NCI-H524 (cell line): ENCODE data around the gene GADD45B.
A peak's percentile ranks its signal among the peaks of the same experiment; 100 is the strongest.
"Not testable (repeated sequence)": the region's sequence is repeated elsewhere in the genome, so short reads cannot be mapped to it uniquely, and the experiment has no call there.

Source experiments
- DNase-seq, 2 experiments: peaks; one replicate each; lab custom pipeline; 2025; lab: John Stamatoyannopoulos, UW

Gene GADD45B

GRCh38 chr19:2488405-2488941, 12.5 kb downstream of the GADD45B start:
- DNase-seq, result no peak

GRCh38 chr19:2488942-2489731, 13.2 kb downstream of the GADD45B start:
- no peak for DNase-seq

GRCh38 chr19:2490659-2491058, 14.7 kb downstream of the GADD45B start:
- DNase-seq, result no peak

DNA sequence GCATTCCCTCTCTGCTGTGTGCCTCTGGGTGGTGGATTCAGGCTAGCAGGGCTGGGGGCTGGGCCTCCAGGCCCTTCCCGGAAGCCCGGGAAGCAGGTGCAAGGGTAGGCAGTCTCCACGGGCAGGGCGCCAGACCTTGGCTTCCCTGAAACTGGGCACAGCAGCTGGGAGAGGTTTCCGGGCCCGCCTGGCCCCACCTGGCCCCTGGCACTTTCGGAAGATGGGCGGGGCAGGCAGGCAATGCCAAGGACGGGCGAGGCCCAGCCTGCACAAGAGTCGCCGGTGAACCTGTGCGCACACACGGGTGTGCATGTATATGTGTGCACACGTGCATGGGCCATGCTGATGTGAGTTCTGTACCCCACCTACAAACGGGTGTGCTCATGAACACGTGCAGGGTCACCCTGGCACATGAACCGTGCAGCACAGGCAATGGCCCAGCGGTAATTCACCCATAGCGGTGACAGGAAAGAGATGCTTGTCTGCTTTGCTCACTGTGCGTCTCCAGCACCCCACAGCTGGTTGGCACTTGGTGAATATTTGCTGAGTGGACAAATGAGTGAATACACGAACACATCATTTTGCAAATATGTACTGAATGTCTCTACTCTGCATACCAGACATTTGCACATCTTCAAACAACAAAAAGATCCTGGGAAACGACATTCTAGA, 15.3 kb downstream of the GADD45B start:
- DNase-seq, result no peak

DNA sequence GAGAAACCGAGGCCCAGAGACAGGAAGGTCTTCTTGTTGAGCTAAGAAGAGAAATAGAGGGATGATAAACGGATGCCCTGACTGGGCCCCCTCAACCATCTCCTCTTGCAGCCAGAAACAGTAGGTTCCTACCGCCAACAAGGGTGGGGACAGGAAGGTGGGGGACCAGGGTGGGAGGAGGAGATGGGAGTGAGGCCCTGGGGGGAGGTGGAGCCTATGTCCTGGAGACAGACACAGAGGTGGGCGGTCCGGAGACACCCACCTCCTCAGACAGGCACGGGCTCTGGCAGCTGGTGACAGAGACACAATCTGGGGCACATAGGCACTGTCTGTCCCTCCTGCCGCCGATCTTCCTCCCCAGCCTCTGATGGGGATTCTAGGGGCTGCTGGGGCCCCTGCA, 16.9 kb downstream of the GADD45B start:
- no peak for DNase-seq

DNA sequence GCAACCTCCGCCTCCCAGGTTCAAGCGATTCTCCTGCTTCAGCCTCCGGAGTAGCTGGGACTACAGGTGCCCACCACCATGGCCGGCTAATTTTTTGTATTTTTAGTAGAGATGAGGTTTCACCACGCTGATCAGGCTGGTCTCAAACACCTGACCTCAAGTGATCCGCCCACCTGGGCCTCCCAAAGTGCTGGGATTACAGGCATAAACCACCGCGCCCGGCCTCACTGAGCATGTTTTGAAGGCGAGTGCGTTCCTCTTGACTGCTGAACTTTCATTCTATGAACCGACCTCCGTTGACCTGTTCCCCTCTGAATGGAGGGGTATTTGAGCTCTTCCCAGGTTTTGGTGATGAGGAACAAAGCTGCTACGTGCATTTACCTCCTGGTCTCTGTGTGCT, 17.5 kb downstream of the GADD45B start:
- not testable (repeated sequence) for DNase-seq

DNA sequence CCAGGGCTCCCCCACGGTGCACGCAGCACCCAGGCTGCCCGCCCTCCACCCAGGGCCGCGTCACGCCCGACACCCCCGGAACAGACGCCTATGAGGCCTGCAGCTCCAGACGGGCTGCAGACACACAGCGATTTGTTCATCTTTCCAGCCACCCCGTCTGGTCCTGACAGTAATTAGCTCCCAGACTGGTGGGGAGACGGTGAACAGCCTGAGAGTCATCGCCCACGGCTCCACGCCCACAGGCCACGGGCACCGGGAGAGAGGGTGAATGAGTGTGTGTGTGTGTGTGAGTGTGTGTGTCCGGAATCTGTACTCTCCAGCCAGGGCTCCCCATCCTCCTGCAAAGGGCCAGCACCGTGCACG, 18.1 kb downstream of the GADD45B start:
- DNase-seq, result no peak

GRCh38 chr19:2494447-2495129, 18.7 kb downstream of the GADD45B start:
- no peak for DNase-seq

GRCh38 chr19:2495130-2495641, 19.3 kb downstream of the GADD45B start:
- DNase-seq, result no peak

- DNase-seq, result no peak
These were observed 19.9 kb downstream of the GADD45B start for GRCh38 chr19:2495651-2496316.

- no peak for DNase-seq
These were observed 21.3 kb downstream of the GADD45B start for GRCh38 chr19:2497186-2497585.

DNA sequence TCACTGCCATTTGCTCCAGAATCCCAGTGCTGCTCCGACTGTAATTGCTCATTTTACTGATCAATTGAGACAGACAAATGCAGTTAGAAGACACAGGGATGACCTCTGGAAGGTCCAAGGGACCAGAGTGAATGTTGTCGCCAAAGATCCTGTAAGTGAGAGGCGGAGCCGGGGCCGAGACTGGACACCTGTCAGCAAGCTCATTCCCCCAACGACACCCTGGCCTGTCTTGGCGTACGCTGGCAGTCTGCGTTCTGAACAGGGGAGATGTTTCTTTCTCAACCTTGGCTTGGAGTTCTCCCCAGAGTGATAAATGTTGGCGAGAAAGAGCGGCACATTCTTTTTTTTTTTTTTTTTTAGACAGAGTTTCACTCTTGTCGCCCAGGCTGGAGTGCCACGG, 24.2 kb downstream of the GADD45B start:
- no peak for DNase-seq

- DNase-seq, result peak; percentile 59 to 87
These were observed 24.9 kb downstream of the GADD45B start for GRCh38 chr19:2500841-2501261.

DNA sequence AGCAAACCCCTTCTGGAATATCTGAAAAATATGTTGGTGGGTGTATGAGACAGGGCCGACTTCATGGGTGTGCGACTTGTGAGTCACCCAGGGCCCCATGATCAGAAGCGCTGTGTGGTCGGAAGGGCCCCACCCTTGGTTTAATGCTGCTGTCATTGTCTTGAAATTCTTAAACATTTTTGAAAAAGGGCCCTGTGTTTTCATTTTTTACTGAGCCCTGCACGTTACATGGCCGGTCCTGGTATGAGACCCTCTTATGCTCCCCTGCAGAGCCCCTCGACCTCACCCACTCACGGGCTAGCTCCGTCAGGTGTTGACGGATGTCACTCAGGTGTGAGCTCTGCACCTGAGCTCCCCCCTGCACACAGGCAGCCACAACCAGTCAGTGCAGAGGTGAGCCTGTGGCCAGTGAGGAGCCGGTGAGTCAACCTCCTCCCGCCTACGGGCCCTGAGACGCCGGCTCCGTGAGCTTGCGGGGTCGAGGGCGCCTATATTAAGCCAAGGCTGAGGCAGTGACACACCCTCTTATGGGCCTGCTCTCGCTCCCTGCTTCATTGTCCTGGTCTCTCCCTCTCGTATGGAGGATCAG, 27.7 kb downstream of the GADD45B start:
- no peak for DNase-seq

DNA sequence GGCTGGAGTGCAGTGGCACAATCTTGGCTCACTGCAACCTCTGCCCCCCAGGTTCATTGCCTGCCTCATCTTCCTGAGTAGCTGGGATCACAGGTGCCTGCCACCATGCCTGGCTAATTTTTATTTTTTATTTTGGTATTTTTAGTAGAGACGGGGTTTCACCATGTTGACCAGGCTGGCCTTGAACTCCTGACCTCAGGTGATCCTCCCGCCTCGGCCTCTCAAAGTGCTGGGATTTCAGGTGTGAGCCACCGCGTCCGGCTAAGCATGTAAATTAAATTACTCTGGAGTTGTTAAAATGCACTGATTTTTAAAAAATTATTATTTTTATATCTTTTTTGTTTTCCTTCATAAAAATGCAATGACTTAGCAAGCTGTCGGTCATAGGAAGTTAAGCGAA, 30.7 kb downstream of the GADD45B start:
- not testable (repeated sequence) for DNase-seq

DNA sequence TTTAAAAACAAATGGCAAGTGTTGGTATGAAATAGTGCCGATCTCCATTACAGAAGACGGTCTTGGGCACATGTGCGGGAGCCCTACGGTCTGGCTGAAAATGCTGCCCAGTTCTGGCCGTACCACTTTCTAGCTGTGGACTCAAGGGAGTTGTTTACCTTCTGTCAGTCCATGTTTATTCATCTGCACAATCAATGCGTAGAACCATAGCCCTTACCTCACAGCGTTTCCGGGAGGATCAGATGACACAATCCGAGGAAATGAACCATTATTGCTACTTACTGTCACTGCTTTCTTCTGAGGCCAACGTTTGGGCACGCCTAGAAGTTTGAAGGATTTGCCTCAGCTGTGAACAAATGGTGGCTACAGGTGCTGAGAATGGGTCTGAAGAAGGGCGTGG, 31.2 kb downstream of the GADD45B start:
- no peak for DNase-seq

DNA sequence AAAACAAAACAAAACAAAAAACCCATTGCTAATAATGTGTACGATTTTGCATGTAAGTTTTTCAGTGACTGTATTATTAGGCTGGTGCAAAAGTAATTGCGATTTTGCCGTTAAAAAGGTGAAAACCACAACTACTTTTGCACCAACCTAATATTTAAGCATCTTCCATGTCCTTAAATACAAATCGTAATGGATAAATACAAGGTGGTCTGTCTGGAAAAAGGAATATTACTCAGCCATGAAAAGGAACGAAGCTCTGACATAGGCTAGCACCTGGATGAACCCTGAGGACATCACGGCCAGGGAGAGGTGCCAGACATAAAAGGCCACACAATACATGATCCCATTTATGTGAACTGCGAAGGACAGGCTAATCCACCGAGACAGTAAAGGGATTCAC, 33.2 kb downstream of the GADD45B start:
- DNase-seq, result no peak

- DNase-seq, result no peak
These were observed 35.6 kb downstream of the GADD45B start for GRCh38 chr19:2511570-2511969.

GRCh38 chr19:2511991-2512390, 36.1 kb downstream of the GADD45B start:
- no peak for DNase-seq

DNA sequence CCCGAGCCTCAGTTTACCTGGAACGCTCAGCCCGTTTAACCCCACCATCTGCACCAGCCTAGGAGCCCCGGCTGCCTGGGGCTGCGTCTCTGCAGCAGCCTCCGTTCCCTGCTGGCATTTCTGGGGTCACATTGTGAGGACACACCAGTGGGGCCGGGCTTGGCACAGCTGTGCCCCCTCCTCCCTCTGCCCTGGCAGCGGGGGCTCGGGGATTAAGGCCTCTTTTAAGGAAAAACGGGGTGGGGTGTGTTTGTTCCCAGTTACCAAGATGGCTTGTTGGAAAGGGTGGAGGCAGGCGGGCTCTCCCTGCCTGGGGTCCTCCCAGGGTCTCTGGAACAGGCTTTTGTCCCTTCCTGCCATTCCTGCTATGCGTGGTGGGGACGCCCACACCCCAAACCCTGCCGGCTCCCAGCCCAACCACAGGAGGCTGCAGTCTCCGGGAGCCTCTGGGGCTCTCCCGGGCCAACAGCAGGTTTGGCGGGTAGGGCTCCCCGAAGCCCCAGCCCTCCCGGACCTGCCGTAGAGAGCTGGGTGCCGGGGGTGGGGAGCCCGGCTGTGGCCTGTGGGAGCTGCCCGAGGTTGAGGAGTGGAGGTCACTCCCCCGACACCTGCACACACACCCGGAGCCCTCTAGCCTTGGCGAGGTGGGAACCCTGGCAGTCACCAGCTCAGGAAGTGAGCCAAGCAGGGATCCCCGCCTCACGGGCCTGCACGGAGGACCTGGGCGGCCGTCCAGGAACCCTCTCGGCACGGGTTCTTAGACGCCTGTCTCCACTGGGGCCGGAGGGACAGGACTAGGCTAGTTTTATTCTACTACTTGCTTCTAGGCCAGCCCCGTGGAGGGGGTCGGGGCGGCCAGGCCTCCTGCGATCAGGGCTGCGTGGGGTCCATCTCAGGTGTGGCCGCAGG, 36.9 kb downstream of the GADD45B start:
- DNase-seq, result no peak
